Lung (tissue), 12 donors: ENCODE measurements around the gene EYS. TPM values are rescaled to one million over a fixed set of nuclear protein-coding genes. Genes with fewer than 3 reads are reported as not detected.

ENCODE experiments used
- ATAC-seq: fragments of 200-7000 bp; cut with Tn5 transposase; one replicate; pipeline ENCODE4 v1.9.1; 2020; ENCODE audit warnings: moderate number of reproducible peaks; ENCODE audit not compliant: insufficient read depth, low FRiP score
- DNase-seq, 3 donors: peaks; one replicate each; pipeline ENCODE4 v3.0.0-alpha.2; 2013 to 2017
- H3K27ac ChIP-seq, 2 donors: one replicate each; pipeline ENCODE4 v1.5.1; 2013; ENCODE audit warnings: mild to moderate bottlenecking in 2 of 2, moderate library complexity in 2 of 2, control low read depth in 1 of 2, inconsistent platforms in 1 of 2, low read depth in 1 of 2, low read length in 1 of 2
- H3K27me3 ChIP-seq, 3 donors: one replicate each; pipeline ENCODE4 v1.5.1; 2013; ENCODE audit warnings: low read length in 2 of 3; ENCODE audit not compliant: control insufficient read depth in 3 of 3, insufficient read depth in 3 of 3
- H3K36me3 ChIP-seq, 4 donors: one replicate each; pipeline ENCODE4 v1.5.1; 2013; ENCODE audit warnings: low read length in 4 of 4, mild to moderate bottlenecking in 1 of 4, moderate library complexity in 1 of 4; ENCODE audit not compliant: control insufficient read depth in 4 of 4, insufficient read depth in 4 of 4
- H3K4me1 ChIP-seq, 5 donors: one replicate each; pipeline ENCODE4 v1.5.1; 2013; ENCODE audit warnings: low read length in 5 of 5, mild to moderate bottlenecking in 2 of 5, moderate library complexity in 1 of 5; ENCODE audit not compliant: control insufficient read depth in 5 of 5, insufficient read depth in 5 of 5
- H3K4me3 ChIP-seq: one replicate; pipeline ENCODE4 v1.5.1; 2013; ENCODE audit warnings: mild to moderate bottlenecking, control low read depth, moderate library complexity
- H3K9ac ChIP-seq, 2 donors: one replicate each; pipeline ENCODE4 v1.5.1; 2013; ENCODE audit warnings: low read length in 2 of 2, control low read depth in 1 of 2; ENCODE audit not compliant: insufficient read depth in 1 of 2
- H3K9me3 ChIP-seq, 4 donors: one replicate each; pipeline ENCODE4 v1.5.1; 2013; ENCODE audit warnings: low read length in 3 of 4, mild to moderate bottlenecking in 1 of 4, moderate library complexity in 1 of 4; ENCODE audit not compliant: control insufficient read depth in 4 of 4, insufficient read depth in 3 of 4
- WGBS, 2 donors: extraction: QIAGEN DNeasy Blood & Tissue Kit; methylation state at CpG; one replicate each; pipeline ENCODE4 v1.1.7; 2013; 5-methylcytosine and 5-hydroxymethylcytosine counted together
- polyA plus RNA-seq, 2 donors: library from polyadenylated mRNA; stranded (reverse); fragments of 200-250 nt; gene quantifications; one replicate each; pipeline ENCODE4 v1.2.1, GENCODE V29; 2013
- total RNA-seq, 2 donors: library from RNA; depleted of rRNA in 1 of 2; stranded (reverse); fragments of >200 nt in 1 of 2; gene quantifications; one replicate each; pipeline ENCODE4 v1.2.1, GENCODE V29; 2014 to 2021
- TF ChIP-seq, protein P1 (sequence below): IDR thresholded peaks from 2 replicates; pipeline ENCODE4 v1.5.1; 2012; ENCODE audit warnings: mild to moderate bottlenecking; ENCODE audit errors: control extremely low read depth, extremely low read depth
- donor health status: control.
- donor health status: control.
- donor health status: Bipolar disorder and iron deficiency.
- donor health status: healthy.
- donor health status: DM: yes; HTN: yes; CAD: no.

Gene EYS
- total and polyA plus RNA-seq, 4 donors: 0.06 to 0.34 (median 0.12) TPM

DNA sequence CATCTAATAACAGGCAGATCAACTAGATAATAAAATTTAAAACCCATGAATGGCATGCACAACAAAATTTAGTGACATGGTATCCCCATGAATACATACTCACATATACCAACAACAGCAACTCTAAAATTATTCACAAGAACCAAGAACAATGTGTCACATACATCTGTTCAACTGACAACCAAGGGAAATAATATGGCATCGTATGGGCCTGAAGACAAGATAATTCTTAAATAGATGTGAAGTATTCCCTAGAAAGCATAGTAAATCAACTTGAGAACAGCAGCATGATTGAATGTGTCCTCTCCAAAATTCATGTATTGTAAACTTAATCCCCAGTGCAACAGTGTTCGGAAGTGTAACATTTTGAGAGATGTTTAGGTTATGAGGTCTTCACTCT lies 635.5 kb downstream of the EYS start:
- ATAC-seq: no peak

DNA sequence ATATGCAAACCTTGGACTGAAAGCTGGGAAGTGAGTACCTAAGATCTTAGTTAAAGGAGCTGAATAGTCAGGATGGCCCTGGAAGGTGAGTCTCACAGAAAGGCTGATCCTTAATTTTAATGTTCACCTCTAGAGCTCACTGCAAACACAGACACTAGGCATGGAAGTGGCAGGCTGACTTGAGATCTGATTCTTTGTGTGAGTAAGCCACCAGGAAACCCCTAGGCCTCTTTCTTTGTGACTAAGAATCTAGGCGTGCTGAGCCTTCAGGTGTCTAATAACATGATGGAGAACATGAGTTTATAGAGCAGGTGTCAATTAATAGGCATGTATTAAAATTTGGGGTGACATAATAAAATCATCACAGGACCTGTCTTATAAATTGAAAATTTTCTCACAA lies 642.2 kb downstream of the EYS start:
- Histone ChIP-seq H3K27me3 (no peaks in the 10 kb centered on the region), H3K27ac (no peak overlapping the region), H3K36me3 (no peaks in the 10 kb centered on the region), H3K4me1 (no peaks in the 10 kb centered on the region), H3K9me3 (no peaks in the 10 kb centered on the region), H3K9ac (no peak overlapping the region), H3K4me3 (no peak overlapping the region)
- TF ChIP-seq, protein P1, sequence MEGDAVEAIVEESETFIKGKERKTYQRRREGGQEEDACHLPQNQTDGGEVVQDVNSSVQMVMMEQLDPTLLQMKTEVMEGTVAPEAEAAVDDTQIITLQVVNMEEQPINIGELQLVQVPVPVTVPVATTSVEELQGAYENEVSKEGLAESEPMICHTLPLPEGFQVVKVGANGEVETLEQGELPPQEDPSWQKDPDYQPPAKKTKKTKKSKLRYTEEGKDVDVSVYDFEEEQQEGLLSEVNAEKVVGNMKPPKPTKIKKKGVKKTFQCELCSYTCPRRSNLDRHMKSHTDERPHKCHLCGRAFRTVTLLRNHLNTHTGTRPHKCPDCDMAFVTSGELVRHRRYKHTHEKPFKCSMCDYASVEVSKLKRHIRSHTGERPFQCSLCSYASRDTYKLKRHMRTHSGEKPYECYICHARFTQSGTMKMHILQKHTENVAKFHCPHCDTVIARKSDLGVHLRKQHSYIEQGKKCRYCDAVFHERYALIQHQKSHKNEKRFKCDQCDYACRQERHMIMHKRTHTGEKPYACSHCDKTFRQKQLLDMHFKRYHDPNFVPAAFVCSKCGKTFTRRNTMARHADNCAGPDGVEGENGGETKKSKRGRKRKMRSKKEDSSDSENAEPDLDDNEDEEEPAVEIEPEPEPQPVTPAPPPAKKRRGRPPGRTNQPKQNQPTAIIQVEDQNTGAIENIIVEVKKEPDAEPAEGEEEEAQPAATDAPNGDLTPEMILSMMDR: no peak
- no peak for ATAC-seq
- DNase-seq: no peak
- 86 to 100% methylated on average over 1 of the region's 1 CpG for WGBS, 2 donors

More for the DNA sequence above, 635.5 kb downstream of the EYS start:
- no peaks in the 10 kb centered on the region for H3K27me3 ChIP-seq
- 83 to 85% methylated on average over 2 of the region's 2 CpGs for WGBS, 2 donors
- H3K9ac ChIP-seq: no peak overlapping the region
- no peaks in the 10 kb centered on the region for H3K4me1 ChIP-seq
- no peak overlapping the region for H3K27ac ChIP-seq
- TF ChIP-seq, protein P1: no peak
- H3K4me3 ChIP-seq: no peak overlapping the region
- H3K36me3 ChIP-seq: no peaks in the 10 kb centered on the region
- DNase-seq: no peak
- no peaks in the 10 kb centered on the region for H3K9me3 ChIP-seq

DNA sequence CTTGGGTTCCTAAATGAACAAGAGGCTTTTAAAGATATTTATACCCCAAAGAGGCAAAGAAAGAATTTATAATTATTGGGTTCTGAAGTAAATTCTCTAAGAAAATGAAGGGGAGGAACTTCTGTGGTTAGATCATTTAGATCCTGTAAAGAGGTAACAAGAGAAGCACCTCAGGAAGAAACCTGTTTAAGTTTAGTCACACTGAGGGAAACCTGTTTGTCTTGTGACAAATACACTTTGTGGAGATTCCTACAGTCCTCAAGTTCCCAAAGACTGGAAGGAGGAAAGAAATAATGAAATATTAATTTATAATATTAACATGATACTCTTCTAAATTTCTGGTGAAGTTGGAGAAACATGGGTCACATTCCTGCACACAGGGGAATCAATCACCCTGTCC lies 647.5 kb downstream of the EYS start:
- TF ChIP-seq, protein P1: no peak
- DNase-seq (no peak), ATAC-seq (no peak)
- Histone ChIP-seq H3K4me1 (no peaks in the 10 kb centered on the region), H3K27me3 (no peaks in the 10 kb centered on the region), H3K36me3 (no peaks in the 10 kb centered on the region), H3K4me3 (no peak overlapping the region), H3K27ac (no peak overlapping the region), H3K9me3 (no peaks in the 10 kb centered on the region), H3K9ac (no peak overlapping the region)

DNA sequence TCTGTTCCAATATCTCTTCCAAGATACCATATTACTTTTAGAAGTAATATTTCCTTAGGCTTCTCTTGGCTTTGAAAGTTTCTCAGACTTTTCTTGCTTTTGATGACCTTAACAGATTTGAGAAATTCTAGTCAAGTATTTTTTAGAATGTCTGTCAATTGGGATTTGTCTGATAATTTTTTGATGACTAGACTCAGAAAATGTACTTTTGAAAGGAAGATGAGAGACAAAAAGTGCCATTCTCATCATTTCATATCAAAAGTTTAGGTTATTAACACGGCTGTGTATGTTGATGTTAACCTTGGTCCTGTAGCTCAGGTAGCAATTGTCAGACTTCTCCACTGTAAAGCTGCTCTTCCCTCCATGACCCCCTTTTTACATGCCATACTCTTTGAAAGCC lies 651.5 kb downstream of the EYS start:
- Histone ChIP-seq H3K27me3 (no peaks in the 10 kb centered on the region), H3K9me3 (no peaks in the 10 kb centered on the region), H3K4me1 (no peaks in the 10 kb centered on the region), H3K36me3 (no peaks in the 10 kb centered on the region), H3K4me3 (no peak overlapping the region), H3K27ac (no peak overlapping the region), H3K9ac (no peak overlapping the region)
- 85 to 98% methylated on average over 1 of the region's 1 CpG for WGBS, 2 donors
- ATAC-seq: no peak
- no peak for DNase-seq
- TF ChIP-seq, protein P1: no peak
